K562 (cell line): ENCODE results near the gene RNU6-7. TPM values are rescaled to one million over a fixed set of nuclear protein-coding genes. Genes with fewer than 3 reads are reported as not detected.

Source experiments
- ATAC-seq: fragments of 200-7000 bp; cut with Tn5 transposase; 3 replicates; pipeline ENCODE4 v1.9.1; 2020; ENCODE audit warnings: moderate library complexity
- BruUV-seq: library from RNA; stranded (reverse); fragments of 400-500 nt; replicated peaks from 2 replicates; lab custom pipeline; 2021; lab: Mats Ljungman, UMichigan
- CTCF ChIA-PET: fragments of 300-600 bp; formaldehyde crosslinking; extraction: SDS; loops from one replicate; lab custom pipeline; 2021; ENCODE audit warnings: low intra/inter-chr PET ratio; lab: Yijun Ruan, JAX
- POLR2A ChIA-PET: fragments of 300-600, 350-650 bp; sonication (Branson Sonifier 250); formaldehyde crosslinking; extraction: SDS; loops from one replicate; lab custom pipeline; 2021; ENCODE audit warnings: antibody characterized with exemption, inconsistent platforms; lab: Yijun Ruan, JAX
- DNase-seq, 4 experiments: peaks; one replicate each; pipeline versions ENCODE4 v3.0.0 to v3.0.0-alpha.2; 2011 to 2018; ENCODE audit warnings: low spot score in 3 of 4, mixed read lengths in 3 of 4; ENCODE audit errors: extremely low read depth in 1 of 4
- FAIRE-seq: peaks from 2 replicates; lab custom pipeline; 2011; peaks lifted over from hg19 to GRCh38; lab: Jason Lieb, UNC
- H2AFZ ChIP-seq: 2 replicates; pipeline ENCODE4 v1.6.0; 2011; ENCODE audit warnings: low read depth, low read length, control low read depth, inconsistent platforms
- H3K27ac ChIP-seq: fragments of 200-600 bp; 3 replicates; pipeline ENCODE4 v1.8.0; 2011; ENCODE audit warnings: low read depth, mild to moderate bottlenecking, control low read depth, inconsistent platforms, low read length, moderate library complexity, mixed read lengths; ENCODE audit errors: extremely low read depth
- H3K27me3 ChIP-seq, 2 experiments: fragments of 300-600 bp in 1 of 2; 2 replicates in 1 of 2; 3 replicates in 1 of 2; pipeline versions ENCODE4 v1.6.0 to v1.8.0; 2011; ENCODE audit warnings: inconsistent platforms in 2 of 2, low read length in 2 of 2, mild to moderate bottlenecking in 1 of 2, mixed read lengths in 1 of 2, moderate library complexity in 1 of 2; ENCODE audit not compliant: control insufficient read depth in 2 of 2, insufficient read depth in 2 of 2
- H3K36me3 ChIP-seq: fragments of 300-600 bp; 3 replicates; pipeline ENCODE4 v1.8.0; 2011; ENCODE audit warnings: mild to moderate bottlenecking, low read length, inconsistent platforms; ENCODE audit not compliant: control insufficient read depth, insufficient read depth
- H3K4me1 ChIP-seq, 2 experiments: fragments of 200-600 bp in 1 of 2; replicated peaks in 1 of 2; 2 replicates in 1 of 2; 3 replicates in 1 of 2; pipeline versions ENCODE4 v1.5.1 to v1.8.0; 2011; ENCODE audit warnings: inconsistent platforms in 2 of 2, low read length in 2 of 2, mild to moderate bottlenecking in 1 of 2, mixed read lengths in 1 of 2, moderate library complexity in 1 of 2; ENCODE audit not compliant: control insufficient read depth in 2 of 2, insufficient read depth in 2 of 2
- H3K4me2 ChIP-seq: 2 replicates; pipeline ENCODE4 v1.6.1; 2011; ENCODE audit warnings: low read length, control low read depth, inconsistent platforms, mixed read lengths; ENCODE audit not compliant: insufficient read depth
- H3K4me3 ChIP-seq: fragments of 200-600 bp; sonication (generic), shearing (Covaris generic); 2 replicates; pipeline ENCODE4 v1.5.1; 2016; ENCODE audit warnings: control low read depth, inconsistent platforms
- H3K79me2 ChIP-seq: fragments of 200-600 bp; 3 replicates; pipeline ENCODE4 v1.8.0; 2011; ENCODE audit warnings: low read length, inconsistent platforms; ENCODE audit not compliant: control insufficient read depth, insufficient read depth
- H3K9ac ChIP-seq, 2 experiments: 2 replicates each; pipeline versions ENCODE4 v1.6.0 to v1.6.1; 2011; ENCODE audit warnings: low read depth in 2 of 2, low read length in 2 of 2, control low read depth in 1 of 2, inconsistent platforms in 1 of 2, mild to moderate bottlenecking in 1 of 2, mixed read lengths in 1 of 2; ENCODE audit not compliant: insufficient read depth in 1 of 2
- H3K9me1 ChIP-seq: one replicate; pipeline ENCODE4 v1.6.0; 2011; ENCODE audit warnings: inconsistent platforms, mild to moderate bottlenecking, low read length, moderate library complexity; ENCODE audit not compliant: control insufficient read depth, insufficient read depth
- H3K9me3 ChIP-seq: replicated peaks from 2 replicates; pipeline ENCODE4 v1.5.1; 2011; ENCODE audit warnings: low read depth, low read length, inconsistent platforms; ENCODE audit not compliant: control insufficient read depth, insufficient read depth
- H4K20me1 ChIP-seq: replicated peaks from 2 replicates; pipeline ENCODE4 v1.6.1; 2011; ENCODE audit warnings: low read length, inconsistent platforms, mixed read lengths; ENCODE audit not compliant: control insufficient read depth, insufficient read depth
- MCM2 ChIP-seq: fragments of 450-650 bp; IDR thresholded peaks from 2 replicates; pipeline ENCODE4 v1.6.1; 2017; ENCODE audit warnings: low read depth, mild to moderate bottlenecking
- NFXL1 ChIP-seq: fragments of 450-650 bp; formaldehyde crosslinking; IDR thresholded peaks from 2 replicates; pipeline ENCODE4 v1.4.0; 2021; ENCODE audit warnings: mild to moderate bottlenecking
- RFX1 ChIP-seq: fragments of 450-650 bp; IDR thresholded peaks from 2 replicates; pipeline ENCODE4 v1.6.1; 2016; ENCODE audit warnings: mild to moderate bottlenecking, moderate library complexity
- SMARCC2 ChIP-seq: fragments of 450-650 bp; IDR thresholded peaks from 2 replicates; pipeline ENCODE4 v1.6.1; 2017; ENCODE audit warnings: antibody characterized with exemption, moderate library complexity, mild to moderate bottlenecking, low read depth
- TEAD4 ChIP-seq, 2 experiments: sonication (generic) in 1 of 2; formaldehyde crosslinking in 1 of 2; IDR thresholded peaks; 2 replicates each; pipeline versions ENCODE4 v1.6.1 to v1.8.0; 2012 to 2022; ENCODE audit warnings: borderline replicate concordance in 1 of 2, inconsistent platforms in 1 of 2, low read length in 1 of 2, mild to moderate bottlenecking in 1 of 2, missing genetic modification reagents in 1 of 2
- TGIF2 ChIP-seq: sonication (generic); formaldehyde crosslinking; IDR thresholded peaks from 2 replicates; pipeline ENCODE4 v1.8.1; 2022; ENCODE audit warnings: mild to moderate bottlenecking, missing genetic modification reagents, moderate library complexity
- ZNF143 ChIP-seq: sonication (generic); formaldehyde crosslinking; IDR thresholded peaks from 2 replicates; pipeline ENCODE4 v1.9.0; 2022; ENCODE audit warnings: mild to moderate bottlenecking, missing genetic modification reagents
- WGBS: fragments of 100-300 bp; shearing (Covaris generic); methylation state at CpG from one replicate; pipeline ENCODE4 v1.1.6; 2016; ENCODE audit warnings: low coverage, mixed read lengths; ENCODE audit not compliant: insufficient coverage; ENCODE audit errors: missing lambda C conversion rate; 5-methylcytosine and 5-hydroxymethylcytosine counted together
- in situ Hi-C: fragments of 300-500 bp; cut with MboI; formaldehyde crosslinking; loops from 4 replicates; pipeline ENCODE4 v1.15.0; 2018; ENCODE audit warnings: inconsistent platforms, mixed read lengths
- intact Hi-C: fragments of 100-400 bp; cut with micrococcal nuclease; formaldehyde crosslinking; loops from 2 replicates; pipeline ENCODE4 v1.14.2; 2022
- polyA plus RNA-seq, 8 experiments: library from polyadenylated mRNA; depleted of rRNA in 4 of 8; stranded (reverse) in 5 of 8; unstranded in 3 of 8; fragments of >200 nt; fragmentation: Nextera tagmentation in 2 of 8; fragmentation: Illumina TruSeq in 1 of 8; extraction: Ambion mirVana in 2 of 8; extraction: Trizol in 1 of 8; gene quantifications; 2 replicates each; pipeline versions ENCODE4 v1.2.1 to v1.2.3, GENCODE V29; 2011 to 2014; ENCODE audit warnings: inconsistent platforms in 1 of 8, missing spikeins in 1 of 8
- total RNA-seq, 7 experiments: library from RNA; depleted of rRNA in 6 of 7; stranded (reverse); fragments of >200 nt in 6 of 7; fragmentation: Illumina TruSeq in 2 of 7; extraction: Trizol in 2 of 7; gene quantifications; 2 replicates each; pipeline versions ENCODE4 v1.2.1 to v1.2.3, GENCODE V29; 2011 to 2021; ENCODE audit warnings: low replicate concordance in 1 of 7
- TF ChIP-seq, protein P1 (sequence below): fragments of 250-450 bp; sonication (Bioruptor Pico); IDR thresholded peaks from 2 replicates; pipeline ENCODE4 v1.9.0; 2021; ENCODE audit warnings: mild to moderate bottlenecking

Gene RNU6-7
- total and polyA plus RNA-seq, 9 of the 15 experiments (the other 6 are each of a cell fraction or from before 2014, with no cell fraction given) = not detected

- no peak for DNase-seq
- H3K9ac ChIP-seq = no peak overlapping the region
- no peak overlapping the region for H2AFZ ChIP-seq
- no peak for FAIRE-seq
- 6% methylated on average over 2 of the region's 2 CpGs for WGBS
- no peaks in the 10 kb centered on the region for H3K4me1 ChIP-seq
- CTCF ChIA-PET = no interaction called here
- H3K9me1 ChIP-seq = no peaks in the 10 kb centered on the region
- no peaks in the 10 kb centered on the region for H3K79me2 ChIP-seq
- no peaks in the 10 kb centered on the region for H3K36me3 ChIP-seq
- no peak overlapping the region for H3K4me2 ChIP-seq
- in situ Hi-C loops = no loop called here
- intact Hi-C loops = no loop called here
- no peak overlapping the region for H3K27ac ChIP-seq
- H3K4me3 ChIP-seq = no peak overlapping the region
- BruUV-seq = no TSS peak
- POLR2A ChIA-PET = no interaction called here
- H3K9me3 ChIP-seq = no peaks in the 10 kb centered on the region
- no peaks in the 10 kb centered on the region for H3K27me3 ChIP-seq
- no peak for ATAC-seq
- no peaks in the 10 kb centered on the region for H4K20me1 ChIP-seq
- TF ChIP-seq MCM2 (no peak), TEAD4 (IDR thresholded peaks at IDR 0.05; ENCODE audit: low read length) (no peak), TEAD4 (CRISPR knock-in tag; IDR thresholded peaks at IDR 0.05; ENCODE audit: borderline replicate concordance) (no peak), NFXL1 (CRISPR knock-in tag) (no peak), RFX1 (no peak), SMARCC2 (no peak), ZNF143 (CRISPR knock-in tag) (no peak), TGIF2 (CRISPR knock-in tag) (no peak)
- TF ChIP-seq, protein P1, sequence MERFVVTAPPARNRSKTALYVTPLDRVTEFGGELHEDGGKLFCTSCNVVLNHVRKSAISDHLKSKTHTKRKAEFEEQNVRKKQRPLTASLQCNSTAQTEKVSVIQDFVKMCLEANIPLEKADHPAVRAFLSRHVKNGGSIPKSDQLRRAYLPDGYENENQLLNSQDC (CRISPR knock-in tag) = no peak
Measured at GRCh38 chr14:32230695-32231280, 28.9 kb downstream of the RNU6-7 start.
